H9 (cell line): ENCODE data around the gene CDH13. TPM values are rescaled to one million over a fixed set of nuclear protein-coding genes. Genes with fewer than 3 reads are reported as not detected.

ENCODE experiments used
- DNase-seq: peaks from one replicate; pipeline ENCODE4 v3.0.0-alpha.2; 2017
- H2AFZ ChIP-seq: one replicate; pipeline ENCODE4 v1.6.1; 2013; ENCODE audit warnings: mild to moderate bottlenecking, low read length, control low read depth, moderate library complexity
- H2AK5ac ChIP-seq: 2 replicates; pipeline ENCODE4 v1.6.1; 2013; ENCODE audit warnings: low read length, control low read depth, mixed read lengths; ENCODE audit not compliant: insufficient read length
- H2BK120ac ChIP-seq: one replicate; pipeline ENCODE4 v1.6.1; 2013; ENCODE audit warnings: low read depth, mild to moderate bottlenecking, low read length, control low read depth, inconsistent platforms; ENCODE audit not compliant: poor library complexity, severe bottlenecking
- H2BK12ac ChIP-seq: 2 replicates; pipeline ENCODE4 v1.6.1; 2013; ENCODE audit warnings: low read length, control low read depth, mixed read lengths, low read depth; ENCODE audit not compliant: insufficient read length
- H2BK15ac ChIP-seq: 2 replicates; pipeline ENCODE4 v1.6.1; 2013; ENCODE audit warnings: low read depth, low read length, control low read depth
- H2BK20ac ChIP-seq: one replicate; pipeline ENCODE4 v1.6.1; 2013; ENCODE audit warnings: low read depth, mild to moderate bottlenecking, low read length, control low read depth, inconsistent platforms; ENCODE audit not compliant: poor library complexity, severe bottlenecking
- H2BK5ac ChIP-seq: 2 replicates; pipeline ENCODE4 v1.6.1; 2013; ENCODE audit warnings: low read length, control low read depth, mixed read lengths; ENCODE audit not compliant: insufficient read length
- H3K14ac ChIP-seq: 2 replicates; pipeline ENCODE4 v1.6.1; 2013; ENCODE audit warnings: low read length, control low read depth; ENCODE audit not compliant: insufficient read depth
- H3K18ac ChIP-seq: 2 replicates; pipeline ENCODE4 v1.6.1; 2013; ENCODE audit warnings: low read depth, mild to moderate bottlenecking, mixed read lengths, low read length, control low read depth; ENCODE audit not compliant: insufficient read length
- H3K23ac ChIP-seq: 2 replicates; pipeline ENCODE4 v1.6.1; 2013; ENCODE audit warnings: low read length, control low read depth, mixed read lengths, low read depth; ENCODE audit not compliant: insufficient read length
- H3K23me2 ChIP-seq: 2 replicates; pipeline ENCODE4 v1.6.1; 2013; ENCODE audit warnings: low read depth, mild to moderate bottlenecking, mixed read lengths, low read length, control low read depth; ENCODE audit not compliant: insufficient read length, poor library complexity, severe bottlenecking
- H3K27ac ChIP-seq: 2 replicates; pipeline ENCODE4 v1.5.1; 2013; ENCODE audit warnings: low read length, control low read depth, mixed read lengths, low read depth; ENCODE audit not compliant: insufficient read length
- H3K27me3 ChIP-seq: 2 replicates; pipeline ENCODE4 v1.6.1; 2013; ENCODE audit warnings: low read length, control low read depth, inconsistent platforms; ENCODE audit not compliant: insufficient read depth
- H3K4ac ChIP-seq: 2 replicates; pipeline ENCODE4 v1.6.1; 2013; ENCODE audit warnings: low read depth, mild to moderate bottlenecking, control low read depth, inconsistent platforms, low read length, moderate library complexity
- H3K4me1 ChIP-seq: 2 replicates; pipeline ENCODE4 v1.6.1; 2013; ENCODE audit warnings: low read length, control low read depth, inconsistent platforms; ENCODE audit not compliant: insufficient read depth
- H3K4me2 ChIP-seq: 2 replicates; pipeline ENCODE4 v1.6.1; 2013; ENCODE audit warnings: low read length, control low read depth, mixed read lengths; ENCODE audit not compliant: insufficient read length, insufficient read depth
- H3K56ac ChIP-seq: 2 replicates; pipeline ENCODE4 v1.6.1; 2013; ENCODE audit warnings: low read depth, mild to moderate bottlenecking, mixed read lengths, low read length, control low read depth; ENCODE audit not compliant: insufficient read length
- H3K79me1 ChIP-seq: 2 replicates; pipeline ENCODE4 v1.6.1; 2013; ENCODE audit warnings: low read depth, mild to moderate bottlenecking, moderate library complexity, low read length, control low read depth, inconsistent platforms; ENCODE audit not compliant: insufficient read depth, poor library complexity, severe bottlenecking
- H3K79me2 ChIP-seq: 2 replicates; pipeline ENCODE4 v1.6.1; 2013; ENCODE audit warnings: low read length, control low read depth, inconsistent platforms; ENCODE audit not compliant: insufficient read depth
- H3K9ac ChIP-seq: 2 replicates; pipeline ENCODE4 v1.6.1; 2013; ENCODE audit warnings: low read length, control low read depth, mixed read lengths; ENCODE audit not compliant: insufficient read length; ENCODE audit errors: extremely low read depth
- H3K9me3 ChIP-seq: one replicate; pipeline ENCODE4 v1.6.1; 2013; ENCODE audit warnings: low read depth, low read length, inconsistent platforms; ENCODE audit not compliant: control insufficient read depth
- H3T11ph ChIP-seq: one replicate; pipeline ENCODE4 v1.6.1; 2013; ENCODE audit warnings: mild to moderate bottlenecking, low read length, control low read depth, inconsistent platforms
- H4K20me1 ChIP-seq: one replicate; pipeline ENCODE4 v1.6.1; 2013; ENCODE audit not compliant: control insufficient read depth, insufficient read length, insufficient read depth
- H4K5ac ChIP-seq: 2 replicates; pipeline ENCODE4 v1.6.1; 2013; ENCODE audit warnings: low read depth, mild to moderate bottlenecking, mixed read lengths, low read length, control low read depth; ENCODE audit not compliant: insufficient read length
- H4K8ac ChIP-seq: replicated peaks from 2 replicates; pipeline ENCODE4 v1.6.1; 2013; ENCODE audit warnings: low read length, control low read depth, mixed read lengths, low read depth; ENCODE audit not compliant: insufficient read length
- H4K91ac ChIP-seq: 2 replicates; pipeline ENCODE4 v1.6.1; 2013; ENCODE audit warnings: low read depth, mild to moderate bottlenecking, moderate library complexity, mixed read lengths, low read length, control low read depth; ENCODE audit not compliant: insufficient read length
- H3K27ac Mint-ChIP-seq, 3 experiments: 2 replicates in 2 of 3; 3 replicates in 1 of 3; pipeline ENCODE4 v1.8.0; 2020 to 2021; ENCODE audit warnings: mixed read lengths in 3 of 3, mild to moderate bottlenecking in 1 of 3, moderate library complexity in 1 of 3
- H3K27me3 Mint-ChIP-seq: 2 replicates; pipeline ENCODE4 v1.8.0; 2021; ENCODE audit warnings: low read depth, mild to moderate bottlenecking, moderate library complexity, mixed read lengths
- H3K36me3 Mint-ChIP-seq, 3 experiments: 2 replicates in 2 of 3; 3 replicates in 1 of 3; pipeline ENCODE4 v1.8.0; 2020 to 2021; ENCODE audit warnings: low read depth in 3 of 3, mixed read lengths in 3 of 3; ENCODE audit not compliant: insufficient read depth in 1 of 3
- H3K4me1 Mint-ChIP-seq, 2 experiments: 2 replicates each; pipeline ENCODE4 v1.8.0; 2020; ENCODE audit warnings: mixed read lengths in 2 of 2
- H3K4me3 Mint-ChIP-seq, 2 experiments: 2 replicates in 1 of 2; 3 replicates in 1 of 2; pipeline ENCODE4 v1.8.0; 2020 to 2021; ENCODE audit warnings: mild to moderate bottlenecking in 2 of 2, mixed read lengths in 2 of 2, moderate library complexity in 1 of 2
- H3K9me3 Mint-ChIP-seq, 2 experiments: 2 replicates in 1 of 2; 3 replicates in 1 of 2; pipeline ENCODE4 v1.8.0; 2020; ENCODE audit warnings: mild to moderate bottlenecking in 2 of 2, mixed read lengths in 2 of 2, moderate library complexity in 1 of 2
- WGBS: extraction: QIAGEN DNeasy Blood & Tissue Kit; methylation state at CpG from one replicate; pipeline ENCODE4 v1.1.7; 2013; ENCODE audit warnings: missing lambda C conversion rate, low lambda C conversion rate, mixed read lengths; ENCODE audit not compliant: insufficient read length; ENCODE audit errors: extremely low coverage; 5-methylcytosine and 5-hydroxymethylcytosine counted together
- total RNA-seq: library from RNA; stranded (reverse); gene quantifications from 2 replicates; pipeline ENCODE4 v1.2.1, GENCODE V29; 2021
- TF ChIP-seq, protein P1 (sequence below): fragments of 200-600 bp; sonication (generic); conservative IDR thresholded peaks from 3 replicates; pipeline ENCODE4 v1.8.0; 2021; ENCODE audit warnings: antibody characterized with exemption, mild to moderate bottlenecking

The CDH13 gene
- total RNA-seq, 1 experiment from 2014 or later, result 1.5 TPM

DNA sequence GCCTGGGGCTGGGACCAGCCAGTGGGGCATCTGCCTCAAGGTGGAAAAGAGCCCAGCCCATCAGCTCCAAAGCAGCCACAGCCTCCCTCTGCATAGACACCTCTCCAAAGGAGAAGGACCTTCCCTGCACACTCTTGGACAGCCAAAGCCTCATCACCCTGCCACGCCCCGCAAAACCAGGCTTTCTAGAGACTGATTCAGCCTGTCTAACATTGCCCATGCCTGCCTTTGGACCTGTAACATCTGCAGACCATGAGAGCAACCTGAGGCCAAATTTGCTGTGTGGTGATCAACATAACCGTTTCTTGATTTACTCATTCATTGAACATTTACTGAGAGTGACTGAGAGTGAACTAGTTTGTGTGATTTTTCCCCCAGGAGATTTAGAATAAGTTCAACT lies 961.3 kb downstream of the CDH13 start:
- Histone ChIP-seq H3K27ac (no peak overlapping the region), H4K91ac (no peak overlapping the region), H3K4me1 (no peaks in the 10 kb centered on the region), H3K9me3 (no peaks in the 10 kb centered on the region), H3K14ac (no peak overlapping the region; the same call in 1 of the 2 replicates), H2BK5ac (no peak overlapping the region), H3K4ac (no peak overlapping the region), H2BK20ac (no peak overlapping the region), H4K8ac (no peak overlapping the region), H2AK5ac (no peak overlapping the region), H3K79me1 (no peaks in the 10 kb centered on the region), H3K4me2 (no peak overlapping the region), H2BK15ac (no peak overlapping the region), H3K56ac (no peak overlapping the region), H3K9ac (no peak overlapping the region), H3K18ac (no peak overlapping the region), H3K27me3 (no peaks in the 10 kb centered on the region), H2AFZ (no peak overlapping the region), H2BK12ac (no peak overlapping the region), H4K5ac (no peak overlapping the region), H2BK120ac (no peak overlapping the region), H3K79me2 (no peaks in the 10 kb centered on the region), H3K23ac (no peak overlapping the region), H3K23me2 (no peaks in the 10 kb centered on the region), H3T11ph (no peak overlapping the region), H4K20me1 (no peaks in the 10 kb centered on the region)
- Mint-ChIP-seq H3K4me1 (peaks cover 13 to 14% of the 10 kb centered on the region in 2 experiments), H3K27ac (no peak overlapping the region), H3K9me3 (no peaks in the 10 kb centered on the region; a peak in 2 of 5 replicates), H3K36me3 (no peaks in the 10 kb centered on the region), H3K27me3 (peaks cover 9% of the 10 kb centered on the region), H3K4me3 (no peak overlapping the region)
- WGBS, result no CpG with 5 or more reads among the region's 3 CpGs
- TF ChIP-seq, protein P1, sequence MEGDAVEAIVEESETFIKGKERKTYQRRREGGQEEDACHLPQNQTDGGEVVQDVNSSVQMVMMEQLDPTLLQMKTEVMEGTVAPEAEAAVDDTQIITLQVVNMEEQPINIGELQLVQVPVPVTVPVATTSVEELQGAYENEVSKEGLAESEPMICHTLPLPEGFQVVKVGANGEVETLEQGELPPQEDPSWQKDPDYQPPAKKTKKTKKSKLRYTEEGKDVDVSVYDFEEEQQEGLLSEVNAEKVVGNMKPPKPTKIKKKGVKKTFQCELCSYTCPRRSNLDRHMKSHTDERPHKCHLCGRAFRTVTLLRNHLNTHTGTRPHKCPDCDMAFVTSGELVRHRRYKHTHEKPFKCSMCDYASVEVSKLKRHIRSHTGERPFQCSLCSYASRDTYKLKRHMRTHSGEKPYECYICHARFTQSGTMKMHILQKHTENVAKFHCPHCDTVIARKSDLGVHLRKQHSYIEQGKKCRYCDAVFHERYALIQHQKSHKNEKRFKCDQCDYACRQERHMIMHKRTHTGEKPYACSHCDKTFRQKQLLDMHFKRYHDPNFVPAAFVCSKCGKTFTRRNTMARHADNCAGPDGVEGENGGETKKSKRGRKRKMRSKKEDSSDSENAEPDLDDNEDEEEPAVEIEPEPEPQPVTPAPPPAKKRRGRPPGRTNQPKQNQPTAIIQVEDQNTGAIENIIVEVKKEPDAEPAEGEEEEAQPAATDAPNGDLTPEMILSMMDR, result no peak
- no peak for DNase-seq
